ENCODE measurements around the gene CEP63. TPM values are rescaled to one million over a fixed set of nuclear protein-coding genes. Genes with fewer than 3 reads are reported as not detected.

Gene CEP63
- total RNA-seq, 4 donors from 2014 or later = 16.7 to 26.2 (median 22.6) TPM

DNA sequence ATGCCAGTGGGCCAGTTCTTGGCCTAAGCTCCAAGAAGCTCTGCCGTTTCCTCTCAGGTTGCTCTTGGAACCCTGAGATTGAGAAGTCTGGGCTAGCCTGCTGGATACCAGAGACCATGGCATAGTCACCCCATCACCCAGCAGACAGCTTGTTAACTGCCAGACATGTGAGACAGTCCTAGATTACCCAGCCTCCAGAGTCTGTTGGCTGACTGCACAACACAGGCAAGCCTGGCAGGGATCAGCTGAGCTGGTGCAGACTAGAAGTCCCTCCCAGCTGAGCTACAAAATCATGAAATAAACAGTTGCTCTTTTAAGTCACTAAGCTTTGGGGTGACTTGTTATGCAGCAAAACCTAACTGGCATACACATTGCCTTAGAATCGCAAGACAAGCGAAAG lies 5.3 kb upstream of the CEP63 start:
- no peak overlapping the region for H3K4me3 ChIP-seq
- TF ChIP-seq, protein P1, sequence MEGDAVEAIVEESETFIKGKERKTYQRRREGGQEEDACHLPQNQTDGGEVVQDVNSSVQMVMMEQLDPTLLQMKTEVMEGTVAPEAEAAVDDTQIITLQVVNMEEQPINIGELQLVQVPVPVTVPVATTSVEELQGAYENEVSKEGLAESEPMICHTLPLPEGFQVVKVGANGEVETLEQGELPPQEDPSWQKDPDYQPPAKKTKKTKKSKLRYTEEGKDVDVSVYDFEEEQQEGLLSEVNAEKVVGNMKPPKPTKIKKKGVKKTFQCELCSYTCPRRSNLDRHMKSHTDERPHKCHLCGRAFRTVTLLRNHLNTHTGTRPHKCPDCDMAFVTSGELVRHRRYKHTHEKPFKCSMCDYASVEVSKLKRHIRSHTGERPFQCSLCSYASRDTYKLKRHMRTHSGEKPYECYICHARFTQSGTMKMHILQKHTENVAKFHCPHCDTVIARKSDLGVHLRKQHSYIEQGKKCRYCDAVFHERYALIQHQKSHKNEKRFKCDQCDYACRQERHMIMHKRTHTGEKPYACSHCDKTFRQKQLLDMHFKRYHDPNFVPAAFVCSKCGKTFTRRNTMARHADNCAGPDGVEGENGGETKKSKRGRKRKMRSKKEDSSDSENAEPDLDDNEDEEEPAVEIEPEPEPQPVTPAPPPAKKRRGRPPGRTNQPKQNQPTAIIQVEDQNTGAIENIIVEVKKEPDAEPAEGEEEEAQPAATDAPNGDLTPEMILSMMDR (IDR thresholded peaks at IDR 0.05) = no peak
- no peak for TF ChIP-seq POLR2A (IDR thresholded peaks at IDR 0.05; ENCODE audit: low read depth)
- no peak for TF ChIP-seq EP300 (IDR thresholded peaks at IDR 0.05)
- no peak for TF ChIP-seq POLR2AphosphoS5 (IDR thresholded peaks at IDR 0.05)
- no peak overlapping the region for H3K27ac ChIP-seq (replicated peaks in 1 of 4)
- intact Hi-C loops (cut with DNase I) = no loop called here
- WGBS = 100% methylated on average over 3 of the region's 3 CpGs
- H3K4me1 ChIP-seq = peaks cover 26 to 47% (median 41%) of the 10 kb centered on the region in 4 donors
- no peak for DNase-seq (ENCODE audit: extremely low spot score)
- H3K27me3 ChIP-seq = no peaks in the 10 kb centered on the region
- no peaks in the 10 kb centered on the region for H3K9me3 ChIP-seq
- H3K36me3 ChIP-seq = peaks cover 22 to 58% (median 49%) of the 10 kb centered on the region in 4 donors

DNA sequence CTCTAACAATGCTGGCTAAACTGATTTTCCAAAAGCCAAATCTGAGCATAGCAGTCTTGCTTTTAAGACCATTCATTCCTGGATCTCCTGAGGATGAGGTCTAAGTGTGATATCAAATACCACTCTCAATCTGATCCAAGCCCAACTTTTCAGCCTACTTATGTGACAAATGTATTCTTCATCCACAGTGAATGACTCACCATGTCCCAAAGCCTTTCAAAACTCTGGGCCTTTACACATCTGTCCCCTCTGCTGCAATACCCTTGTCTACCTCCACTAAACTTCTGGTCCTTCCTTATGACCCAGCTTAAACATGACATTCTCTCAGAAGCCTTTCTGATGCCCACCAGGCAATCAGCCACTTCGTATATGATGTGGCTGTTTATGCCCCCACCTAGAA lies 4.7 kb upstream of the CEP63 start:
- Histone ChIP-seq H3K4me1 (peaks cover 26 to 42% (median 39%) of the 10 kb centered on the region in 4 donors), H3K27me3 (no peaks in the 10 kb centered on the region), H3K36me3 (peaks cover 22 to 57% (median 46%) of the 10 kb centered on the region in 4 donors), H3K4me3 (no peak overlapping the region), H3K27ac (replicated peaks in 1 of 4) (no peak overlapping the region), H3K9me3 (no peaks in the 10 kb centered on the region)
- 75% methylated on average over 1 of the region's 1 CpG for WGBS
- intact Hi-C loops (cut with DNase I) = no loop called here
- no peak for DNase-seq (ENCODE audit: extremely low spot score)
- TF ChIP-seq, protein P1 (IDR thresholded peaks at IDR 0.05) = no peak
- TF ChIP-seq EP300 (IDR thresholded peaks at IDR 0.05) (no peak), POLR2AphosphoS5 (IDR thresholded peaks at IDR 0.05) (no peak), POLR2A (IDR thresholded peaks at IDR 0.05; ENCODE audit: low read depth) (no peak)

DNA sequence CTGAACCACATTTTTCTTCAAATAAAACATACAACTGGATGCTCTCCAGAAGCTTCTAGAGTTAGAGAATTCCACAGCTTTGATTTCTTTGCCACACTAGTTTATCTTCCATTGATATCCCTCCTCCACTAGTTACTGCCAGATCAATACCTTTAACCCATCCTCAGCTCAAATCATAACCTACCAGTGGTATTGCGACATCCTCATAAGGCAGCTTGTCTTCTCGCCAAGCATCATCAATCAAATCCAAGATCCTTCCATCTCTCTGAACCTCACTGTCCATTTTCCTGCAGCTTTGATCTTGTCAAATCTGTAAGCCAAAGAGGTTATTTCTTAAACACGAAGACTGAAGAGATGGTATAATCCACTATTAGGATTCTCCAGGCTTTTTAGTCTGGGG lies 3.2 kb upstream of the CEP63 start:
- H3K36me3 ChIP-seq = peaks cover 22 to 46% (median 37%) of the 10 kb centered on the region in 4 donors
- whole genome bisulfite sequencing = 92% methylated on average over 3 of the region's 3 CpGs
- no peaks in the 10 kb centered on the region for H3K27me3 ChIP-seq
- no peak for TF ChIP-seq POLR2AphosphoS5 (IDR thresholded peaks at IDR 0.05)
- TF ChIP-seq, protein P1 (IDR thresholded peaks at IDR 0.05) = no peak
- no peak for TF ChIP-seq EP300 (IDR thresholded peaks at IDR 0.05)
- no peak for TF ChIP-seq POLR2A (IDR thresholded peaks at IDR 0.05; ENCODE audit: low read depth)
- H3K4me3 ChIP-seq = no peak overlapping the region
- no peaks in the 10 kb centered on the region for H3K9me3 ChIP-seq
- DNase-seq (ENCODE audit: extremely low spot score) = no peak
- peak overlapping the region in 3 of 4 donors; percentile 6 to 93 (median 53) for H3K27ac ChIP-seq (replicated peaks in 1 of 4)
- intact Hi-C loops (cut with DNase I) = no loop called here
- H3K4me1 ChIP-seq = peaks cover 29 to 43% (median 38%) of the 10 kb centered on the region in 4 donors

DNA sequence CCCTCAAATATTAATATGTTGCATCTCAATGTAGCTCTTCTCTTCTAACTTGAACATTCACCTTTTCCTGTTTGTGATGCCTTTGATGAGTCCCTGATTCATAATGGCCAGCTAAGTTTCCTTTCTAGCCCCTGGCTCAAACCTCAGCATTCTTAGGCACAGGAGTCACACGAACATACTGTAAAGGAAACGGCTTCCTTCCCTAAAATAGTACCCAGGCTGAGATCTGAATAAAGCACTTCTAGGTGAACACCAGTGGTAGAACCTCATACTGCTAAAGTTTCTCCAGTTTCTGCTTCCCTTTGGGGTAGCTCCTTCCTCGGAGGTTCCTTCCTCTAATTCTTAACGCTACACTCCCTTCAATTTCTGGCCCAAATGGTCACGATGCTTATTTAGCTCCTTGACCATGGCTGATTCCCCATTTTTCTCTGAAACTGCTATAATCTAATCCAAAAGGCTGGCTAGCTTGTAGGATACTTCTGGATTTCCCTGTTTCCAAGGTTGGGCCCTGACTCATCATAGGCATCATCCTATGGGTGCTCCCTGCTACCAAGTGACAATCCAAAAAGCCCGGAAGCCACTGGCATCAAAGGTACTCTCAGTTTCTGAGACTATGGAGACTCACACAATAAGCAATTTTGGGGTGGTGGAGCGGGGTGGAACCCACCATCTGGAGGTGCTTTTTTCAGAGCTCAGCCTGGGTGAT lies 2.5 kb upstream of the CEP63 start:
- no peak for DNase-seq (ENCODE audit: extremely low spot score)
- WGBS = 66% methylated on average over 7 of the region's 7 CpGs
- intact Hi-C loops (cut with DNase I) = no loop called here

DNA sequence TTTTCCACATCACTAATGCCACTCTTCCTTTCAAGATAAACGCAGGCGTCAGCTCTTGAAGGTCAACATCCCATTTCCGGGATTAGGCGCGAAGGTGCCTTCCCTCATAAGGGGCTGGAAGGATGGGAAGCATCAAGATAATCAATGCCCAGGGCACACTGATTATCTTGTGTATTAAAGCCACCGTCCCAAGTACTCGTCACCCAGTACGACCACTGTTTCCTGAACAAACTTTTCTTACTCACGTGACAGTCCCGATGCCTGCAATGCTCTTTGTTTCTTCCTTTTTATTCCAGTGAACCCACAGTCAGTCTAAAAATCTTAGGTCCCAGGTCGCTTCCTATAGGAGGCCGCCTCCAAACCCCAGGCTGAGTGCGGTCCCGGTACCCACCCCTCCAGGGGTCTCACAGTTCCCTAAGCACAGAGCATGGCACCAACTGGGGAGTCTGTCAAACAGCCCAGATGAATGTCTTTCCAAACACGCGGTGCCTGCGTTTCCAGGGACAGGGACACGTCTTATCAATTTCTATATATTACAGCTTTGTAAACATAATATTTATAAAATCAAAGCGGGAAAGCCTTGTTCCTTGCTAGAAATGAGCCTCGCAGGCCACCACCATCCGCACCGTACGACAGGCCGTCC lies 661 bp upstream of the CEP63 start:
- no peak for DNase-seq (ENCODE audit: extremely low spot score)
- Histone ChIP-seq H3K9me3 (no peaks in the 10 kb centered on the region), H3K4me1 (peaks cover 35 to 54% (median 44%) of the 10 kb centered on the region in 4 donors), H3K36me3 (peaks cover 13 to 27% (median 23%) of the 10 kb centered on the region in 4 donors), H3K27ac (replicated peaks in 1 of 4) (peak overlapping the region; percentile 93 to 97 (median 97)), H3K27me3 (no peaks in the 10 kb centered on the region), H3K4me3 (peak overlapping the region; percentile 82 to 91 (median 91))
- 2% methylated on average over 21 of the region's 24 CpGs for WGBS
- no peak for TF ChIP-seq POLR2A (IDR thresholded peaks at IDR 0.05; ENCODE audit: low read depth)
- intact Hi-C loops (cut with DNase I) = no loop called here

More for the DNA sequence above, 2.5 kb upstream of the CEP63 start:
- Histone ChIP-seq H3K9me3 (no peaks in the 10 kb centered on the region), H3K27me3 (no peaks in the 10 kb centered on the region), H3K4me3 (no peak overlapping the region), H3K4me1 (peaks cover 35 to 50% (median 44%) of the 10 kb centered on the region in 4 donors), H3K36me3 (peaks cover 16 to 39% (median 30%) of the 10 kb centered on the region in 4 donors), H3K27ac (replicated peaks in 1 of 4) (peak overlapping the region in 3 of 4 donors; percentile 6 to 93 (median 53))
- no peak for TF ChIP-seq EP300 (IDR thresholded peaks at IDR 0.05)
- TF ChIP-seq POLR2AphosphoS5 (IDR thresholded peaks at IDR 0.05) = peak; percentile 14 to 37
